ENCODE measurements around the gene MAN1A2. TPM values are rescaled to one million over a fixed set of nuclear protein-coding genes. Genes with fewer than 3 reads are reported as not detected.

Gene MAN1A2
- total and polyA plus RNA-seq, 9 of the 15 experiments (the other 6 are each of a cell fraction or from before 2014, with no cell fraction given) = 4.2 to 38.4 (median 18.7) TPM

DNA sequence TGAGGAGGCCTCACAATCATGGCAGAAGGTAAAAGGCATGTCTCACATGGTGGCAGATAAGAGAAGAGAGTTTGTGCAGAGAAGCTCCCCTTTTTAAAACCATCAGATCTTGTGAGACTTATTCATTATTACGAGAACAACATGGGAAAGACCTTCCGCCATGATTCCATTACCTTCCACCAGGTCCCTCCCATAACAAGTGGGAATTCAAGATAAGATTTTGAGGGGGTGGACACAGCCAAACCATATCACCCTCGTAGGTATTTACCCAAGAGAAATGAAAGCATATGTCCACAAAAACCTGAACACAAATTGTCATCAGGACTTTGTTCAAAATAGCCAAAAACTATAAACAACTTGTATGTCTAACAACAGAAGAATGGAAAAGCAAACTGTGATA is 192.7 kb downstream of the MAN1A2 start (continued):
- TF ChIP-seq, protein P1, sequence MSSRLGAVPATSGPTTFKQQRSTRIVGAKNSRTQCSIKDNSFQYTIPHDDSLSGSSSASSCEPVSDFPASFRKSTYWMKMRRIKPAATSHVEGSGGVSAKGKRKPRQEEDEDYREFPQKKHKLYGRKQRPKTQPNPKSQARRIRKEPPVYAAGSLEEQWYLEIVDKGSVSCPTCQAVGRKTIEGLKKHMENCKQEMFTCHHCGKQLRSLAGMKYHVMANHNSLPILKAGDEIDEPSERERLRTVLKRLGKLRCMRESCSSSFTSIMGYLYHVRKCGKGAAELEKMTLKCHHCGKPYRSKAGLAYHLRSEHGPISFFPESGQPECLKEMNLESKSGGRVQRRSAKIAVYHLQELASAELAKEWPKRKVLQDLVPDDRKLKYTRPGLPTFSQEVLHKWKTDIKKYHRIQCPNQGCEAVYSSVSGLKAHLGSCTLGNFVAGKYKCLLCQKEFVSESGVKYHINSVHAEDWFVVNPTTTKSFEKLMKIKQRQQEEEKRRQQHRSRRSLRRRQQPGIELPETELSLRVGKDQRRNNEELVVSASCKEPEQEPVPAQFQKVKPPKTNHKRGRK (tag; IDR thresholded peaks at IDR 0.05) = no peak
- TF ChIP-seq, protein P2, sequence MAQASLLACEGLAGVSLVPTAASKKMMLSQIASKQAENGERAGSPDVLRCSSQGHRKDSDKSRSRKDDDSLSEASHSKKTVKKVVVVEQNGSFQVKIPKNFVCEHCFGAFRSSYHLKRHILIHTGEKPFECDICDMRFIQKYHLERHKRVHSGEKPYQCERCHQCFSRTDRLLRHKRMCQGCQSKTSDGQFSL (CRISPR knock-in tag; IDR thresholded peaks at IDR 0.05) = no peak
- TF ChIP-seq, protein P2 (tag; IDR thresholded peaks at IDR 0.05) = no peak
- TF ChIP-seq CBFA2T2 (conservative IDR thresholded peaks at IDR 0.05) (peak; percentile 31; the same call in 1 of the 2 replicates), ZBTB9 (CRISPR knock-in tag; IDR thresholded peaks at IDR 0.05) (no peak), ZNF12 (CRISPR knock-in tag; IDR thresholded peaks at IDR 0.05) (no peak), HOXB6 (CRISPR knock-in tag; IDR thresholded peaks at IDR 0.05; ENCODE audit: borderline replicate concordance) (no peak), ZNF217 (CRISPR knock-in tag; IDR thresholded peaks at IDR 0.05) (no peak), DPF2 (IDR thresholded peaks at IDR 0.05) (peak; percentile 64), ZNF583 (CRISPR knock-in tag; IDR thresholded peaks at IDR 0.05) (no peak), BRF1 (IDR thresholded peaks at IDR 0.05; ENCODE audit: borderline replicate concordance, extremely low read depth, insufficient read length) (no peak)
- TF ChIP-seq, protein P3, sequence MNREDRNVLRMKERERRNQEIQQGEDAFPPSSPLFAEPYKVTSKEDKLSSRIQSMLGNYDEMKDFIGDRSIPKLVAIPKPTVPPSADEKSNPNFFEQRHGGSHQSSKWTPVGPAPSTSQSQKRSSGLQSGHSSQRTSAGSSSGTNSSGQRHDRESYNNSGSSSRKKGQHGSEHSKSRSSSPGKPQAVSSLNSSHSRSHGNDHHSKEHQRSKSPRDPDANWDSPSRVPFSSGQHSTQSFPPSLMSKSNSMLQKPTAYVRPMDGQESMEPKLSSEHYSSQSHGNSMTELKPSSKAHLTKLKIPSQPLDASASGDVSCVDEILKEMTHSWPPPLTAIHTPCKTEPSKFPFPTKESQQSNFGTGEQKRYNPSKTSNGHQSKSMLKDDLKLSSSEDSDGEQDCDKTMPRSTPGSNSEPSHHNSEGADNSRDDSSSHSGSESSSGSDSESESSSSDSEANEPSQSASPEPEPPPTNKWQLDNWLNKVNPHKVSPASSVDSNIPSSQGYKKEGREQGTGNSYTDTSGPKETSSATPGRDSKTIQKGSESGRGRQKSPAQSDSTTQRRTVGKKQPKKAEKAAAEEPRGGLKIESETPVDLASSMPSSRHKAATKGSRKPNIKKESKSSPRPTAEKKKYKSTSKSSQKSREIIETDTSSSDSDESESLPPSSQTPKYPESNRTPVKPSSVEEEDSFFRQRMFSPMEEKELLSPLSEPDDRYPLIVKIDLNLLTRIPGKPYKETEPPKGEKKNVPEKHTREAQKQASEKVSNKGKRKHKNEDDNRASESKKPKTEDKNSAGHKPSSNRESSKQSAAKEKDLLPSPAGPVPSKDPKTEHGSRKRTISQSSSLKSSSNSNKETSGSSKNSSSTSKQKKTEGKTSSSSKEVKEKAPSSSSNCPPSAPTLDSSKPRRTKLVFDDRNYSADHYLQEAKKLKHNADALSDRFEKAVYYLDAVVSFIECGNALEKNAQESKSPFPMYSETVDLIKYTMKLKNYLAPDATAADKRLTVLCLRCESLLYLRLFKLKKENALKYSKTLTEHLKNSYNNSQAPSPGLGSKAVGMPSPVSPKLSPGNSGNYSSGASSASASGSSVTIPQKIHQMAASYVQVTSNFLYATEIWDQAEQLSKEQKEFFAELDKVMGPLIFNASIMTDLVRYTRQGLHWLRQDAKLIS (CRISPR knock-in tag; IDR thresholded peaks at IDR 0.05) = no peak
- TF ChIP-seq, protein P4, sequence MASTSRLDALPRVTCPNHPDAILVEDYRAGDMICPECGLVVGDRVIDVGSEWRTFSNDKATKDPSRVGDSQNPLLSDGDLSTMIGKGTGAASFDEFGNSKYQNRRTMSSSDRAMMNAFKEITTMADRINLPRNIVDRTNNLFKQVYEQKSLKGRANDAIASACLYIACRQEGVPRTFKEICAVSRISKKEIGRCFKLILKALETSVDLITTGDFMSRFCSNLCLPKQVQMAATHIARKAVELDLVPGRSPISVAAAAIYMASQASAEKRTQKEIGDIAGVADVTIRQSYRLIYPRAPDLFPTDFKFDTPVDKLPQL (IDR thresholded peaks at IDR 0.05; ENCODE audit: extremely low read depth, insufficient read length) = no peak
- TF ChIP-seq, protein P5, sequence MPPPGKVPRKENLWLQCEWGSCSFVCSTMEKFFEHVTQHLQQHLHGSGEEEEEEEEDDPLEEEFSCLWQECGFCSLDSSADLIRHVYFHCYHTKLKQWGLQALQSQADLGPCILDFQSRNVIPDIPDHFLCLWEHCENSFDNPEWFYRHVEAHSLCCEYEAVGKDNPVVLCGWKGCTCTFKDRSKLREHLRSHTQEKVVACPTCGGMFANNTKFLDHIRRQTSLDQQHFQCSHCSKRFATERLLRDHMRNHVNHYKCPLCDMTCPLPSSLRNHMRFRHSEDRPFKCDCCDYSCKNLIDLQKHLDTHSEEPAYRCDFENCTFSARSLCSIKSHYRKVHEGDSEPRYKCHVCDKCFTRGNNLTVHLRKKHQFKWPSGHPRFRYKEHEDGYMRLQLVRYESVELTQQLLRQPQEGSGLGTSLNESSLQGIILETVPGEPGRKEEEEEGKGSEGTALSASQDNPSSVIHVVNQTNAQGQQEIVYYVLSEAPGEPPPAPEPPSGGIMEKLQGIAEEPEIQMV (tag; conservative IDR thresholded peaks at IDR 0.05; ENCODE audit: low read depth) = no peak

All from K562 (cell line).